ENCODE results near the gene TICAM2. TPM values are rescaled to one million over a fixed set of nuclear protein-coding genes. Genes with fewer than 3 reads are reported as not detected.
A peak's percentile ranks its signal among the peaks of the same experiment; 100 is the strongest.

Gene TICAM2
- polyA plus RNA-seq, 3 donors from 2014 or later = 0.78 TPM; not detected in 2

- DNase-seq = no peak
- peak overlapping the region in 3 of 6 donors; percentile 15 to 71 (median 49) for H3K27ac Mint-ChIP-seq
- H3K4me3 Mint-ChIP-seq = peak overlapping the region in 1 of 5 donors; percentile 42
- H3K36me3 Mint-ChIP-seq = no peaks in the 10 kb centered on the region
- H3K9me3 Mint-ChIP-seq = no peaks in the 10 kb centered on the region
- peaks cover 26 to 36% of the 10 kb centered on the region in 2 donors for H3K4me1 Mint-ChIP-seq
- peaks cover 5 to 7% (median 6%) of the 10 kb centered on the region in 3 donors for H3K27me3 Mint-ChIP-seq (ENCODE audit: low read depth in 3 of 3)
Measured at GRCh38 chr5:115599502-115599901, 2.8 kb downstream of the TICAM2 start.

- Mint-ChIP-seq H3K9me3 (no peaks in the 10 kb centered on the region), H3K36me3 (no peaks in the 10 kb centered on the region), H3K27ac (no peak overlapping the region), H3K27me3 (ENCODE audit: low read depth in 3 of 3) (peaks cover 0 to under 1% (median under 1%) of the 10 kb centered on the region in 3 donors), H3K4me3 (no peak overlapping the region), H3K4me1 (peaks cover 2% of the 10 kb centered on the region in 2 donors)
- DNase-seq = no peak
Measured at GRCh38 chr5:115594128-115595047, 7.9 kb downstream of the TICAM2 start.

- Mint-ChIP-seq H3K4me1 (no peaks in the 10 kb centered on the region), H3K36me3 (no peaks in the 10 kb centered on the region), H3K27ac (no peak overlapping the region), H3K27me3 (ENCODE audit: low read depth in 3 of 3) (no peaks in the 10 kb centered on the region), H3K4me3 (no peak overlapping the region), H3K9me3 (no peaks in the 10 kb centered on the region)
- no peak for DNase-seq
Measured at GRCh38 chr5:115589043-115589442, 13.2 kb downstream of the TICAM2 start.

- no peaks in the 10 kb centered on the region for H3K9me3 Mint-ChIP-seq
- no peak overlapping the region for H3K27ac Mint-ChIP-seq
- DNase-seq = no peak
- H3K4me1 Mint-ChIP-seq = no peaks in the 10 kb centered on the region
- no peaks in the 10 kb centered on the region for H3K27me3 Mint-ChIP-seq (ENCODE audit: low read depth in 3 of 3)
- H3K4me3 Mint-ChIP-seq = no peak overlapping the region
- H3K36me3 Mint-ChIP-seq = no peaks in the 10 kb centered on the region
Measured at GRCh38 chr5:115588640-115589039, 13.6 kb downstream of the TICAM2 start.

GRCh38 chr5:115586525-115587146, 15.6 kb downstream of the TICAM2 start:
- Mint-ChIP-seq H3K9me3 (no peaks in the 10 kb centered on the region), H3K27me3 (ENCODE audit: low read depth in 3 of 3) (no peaks in the 10 kb centered on the region), H3K36me3 (no peaks in the 10 kb centered on the region), H3K4me3 (no peak overlapping the region), H3K4me1 (no peaks in the 10 kb centered on the region), H3K27ac (no peak overlapping the region)
- peak; percentile 9 to 33 (median 27) for DNase-seq

- Mint-ChIP-seq H3K9me3 (no peaks in the 10 kb centered on the region), H3K36me3 (peaks cover 0 to 9% (median 6%) of the 10 kb centered on the region in 3 donors), H3K4me3 (no peak overlapping the region), H3K4me1 (no peaks in the 10 kb centered on the region), H3K27me3 (ENCODE audit: low read depth in 3 of 3) (no peaks in the 10 kb centered on the region), H3K27ac (no peak overlapping the region)
- DNase-seq = no peak
Measured at GRCh38 chr5:115585265-115585664, 17.0 kb downstream of the TICAM2 start.

- H3K9me3 Mint-ChIP-seq = no peaks in the 10 kb centered on the region
- H3K27ac Mint-ChIP-seq = no peak overlapping the region
- no peaks in the 10 kb centered on the region for H3K27me3 Mint-ChIP-seq (ENCODE audit: low read depth in 3 of 3)
- H3K4me3 Mint-ChIP-seq = no peak overlapping the region
- no peak for DNase-seq
- H3K36me3 Mint-ChIP-seq = peaks cover 0 to 9% (median 6%) of the 10 kb centered on the region in 3 donors
- H3K4me1 Mint-ChIP-seq = no peaks in the 10 kb centered on the region
Measured at GRCh38 chr5:115584501-115584900, 17.8 kb downstream of the TICAM2 start.

GRCh38 chr5:115583474-115583873, 18.8 kb downstream of the TICAM2 start:
- Mint-ChIP-seq H3K4me3 (no peak overlapping the region), H3K9me3 (no peaks in the 10 kb centered on the region), H3K27ac (no peak overlapping the region), H3K27me3 (ENCODE audit: low read depth in 3 of 3) (no peaks in the 10 kb centered on the region), H3K4me1 (no peaks in the 10 kb centered on the region), H3K36me3 (peaks cover 0 to 9% (median 6%) of the 10 kb centered on the region in 3 donors)
- DNase-seq = no peak

GRCh38 chr5:115580941-115581340, 21.3 kb downstream of the TICAM2 start:
- Mint-ChIP-seq H3K36me3 (peaks cover 0 to 9% (median 6%) of the 10 kb centered on the region in 3 donors), H3K9me3 (no peaks in the 10 kb centered on the region), H3K27ac (no peak overlapping the region), H3K27me3 (ENCODE audit: low read depth in 3 of 3) (peaks cover 0 to 2% (median 0%) of the 10 kb centered on the region in 3 donors), H3K4me3 (no peak overlapping the region), H3K4me1 (no peaks in the 10 kb centered on the region)
- DNase-seq = no peak

- no peak for DNase-seq
Measured at GRCh38 chr5:115579747-115580173, 22.5 kb downstream of the TICAM2 start.

GRCh38 chr5:115579216-115579615, 23.1 kb downstream of the TICAM2 start:
- no peak for DNase-seq
- Mint-ChIP-seq H3K9me3 (no peaks in the 10 kb centered on the region), H3K36me3 (peaks cover 0 to 9% (median 6%) of the 10 kb centered on the region in 3 donors), H3K4me1 (no peaks in the 10 kb centered on the region), H3K27me3 (ENCODE audit: low read depth in 3 of 3) (peaks cover 0 to 2% (median 0%) of the 10 kb centered on the region in 3 donors), H3K27ac (no peak overlapping the region), H3K4me3 (no peak overlapping the region)

More at GRCh38 chr5:115579747-115580173, 22.5 kb downstream of the TICAM2 start:
- H3K36me3 Mint-ChIP-seq = peaks cover 0 to 9% (median 6%) of the 10 kb centered on the region in 3 donors
- no peak overlapping the region for H3K27ac Mint-ChIP-seq
- no peak overlapping the region for H3K4me3 Mint-ChIP-seq
- no peaks in the 10 kb centered on the region for H3K4me1 Mint-ChIP-seq
- peaks cover 0 to 2% (median 0%) of the 10 kb centered on the region in 3 donors for H3K27me3 Mint-ChIP-seq (ENCODE audit: low read depth in 3 of 3)
- no peaks in the 10 kb centered on the region for H3K9me3 Mint-ChIP-seq

- Mint-ChIP-seq H3K9me3 (no peaks in the 10 kb centered on the region), H3K27ac (no peak overlapping the region), H3K27me3 (ENCODE audit: low read depth in 3 of 3) (peaks cover 0 to 2% (median 0%) of the 10 kb centered on the region in 3 donors), H3K4me3 (no peak overlapping the region), H3K4me1 (no peaks in the 10 kb centered on the region), H3K36me3 (peaks cover 0 to 9% (median 6%) of the 10 kb centered on the region in 3 donors)
- no peak for DNase-seq
Measured at GRCh38 chr5:115578657-115579056, 23.6 kb downstream of the TICAM2 start.

GRCh38 chr5:115577741-115578140, 24.5 kb downstream of the TICAM2 start:
- H3K4me1 Mint-ChIP-seq = no peaks in the 10 kb centered on the region
- H3K36me3 Mint-ChIP-seq = peaks cover 0 to 9% (median 6%) of the 10 kb centered on the region in 3 donors
- peaks cover 0 to 2% (median 0%) of the 10 kb centered on the region in 3 donors for H3K27me3 Mint-ChIP-seq (ENCODE audit: low read depth in 3 of 3)
- H3K9me3 Mint-ChIP-seq = no peaks in the 10 kb centered on the region
- DNase-seq = no peak
- H3K4me3 Mint-ChIP-seq = no peak overlapping the region
- no peak overlapping the region for H3K27ac Mint-ChIP-seq

GRCh38 chr5:115577329-115577728, 24.9 kb downstream of the TICAM2 start:
- DNase-seq = no peak
- Mint-ChIP-seq H3K36me3 (peaks cover 0 to 9% (median 6%) of the 10 kb centered on the region in 3 donors), H3K27me3 (ENCODE audit: low read depth in 3 of 3) (peaks cover 0 to 2% (median 0%) of the 10 kb centered on the region in 3 donors), H3K9me3 (no peaks in the 10 kb centered on the region), H3K4me1 (no peaks in the 10 kb centered on the region), H3K4me3 (no peak overlapping the region), H3K27ac (no peak overlapping the region)
